Upper lobe of left lung (tissue), 4 donors: ENCODE measurements around the gene MCTP1.

Experiments
- CTCF ChIP-seq, 6 experiments: fragments of 450-650 bp in 4 of 6; fragments of 200-600 bp in 2 of 6; sonication (generic) in 2 of 6; IDR thresholded peaks; one replicate each; pipeline ENCODE4 v1.5.1; 2016 to 2019; ENCODE audit warnings: antibody characterized with exemption in 6 of 6
- EP300 ChIP-seq, 4 donors: sonication (generic); formaldehyde crosslinking; IDR thresholded peaks; one replicate each; pipeline ENCODE4 v1.5.1; 2017; ENCODE audit warnings: antibody characterized with exemption in 4 of 4, control low read depth in 2 of 4
- POLR2A ChIP-seq, 4 donors: fragments of 450-650 bp; IDR thresholded peaks; one replicate each; pipeline ENCODE4 v1.5.1; 2016 to 2017; ENCODE audit warnings: antibody characterized with exemption in 4 of 4, mild to moderate bottlenecking in 2 of 4

GRCh38 chr5:94888674-94889073 is 396.2 kb downstream of the MCTP1 start:
- TF ChIP-seq CTCF (IDR thresholded peaks at IDR 0.05), result no peak
- TF ChIP-seq EP300 (IDR thresholded peaks at IDR 0.05), result no peak
- no peak for TF ChIP-seq POLR2A (IDR thresholded peaks at IDR 0.05)
